Hematopoietic multipotent progenitor cell treated with erythropoietin and hydrocortisone succinate and interleukin-3 and kit ligand, for 6 days (in vitro differentiated cells): Measurements from ENCODE around the gene RNF146.
A peak's percentile ranks its signal among the peaks of the same experiment; 100 is the strongest.
"Not testable (repeated sequence)": the region's sequence is repeated elsewhere in the genome, so short reads cannot be mapped to it uniquely, and the experiment has no call there.

Experiments used
- DNase-seq: peaks from one replicate; pipeline ENCODE4 v3.0.0-alpha.2; 2015

The RNF146 gene

GRCh38 chr6:127266178-127266891 is at the start of gene RNF146:
RNF146 (plus strand) TSS chr6:127266864; CDS start chr6:127280339, 13,475 bp downstream.
- peak; percentile 91 for DNase-seq

- no peak for DNase-seq
Observed at GRCh38 chr6:127219869-127220268, 46.8 kb upstream of the RNF146 start.

GRCh38 chr6:127221201-127221600 is 45.5 kb upstream of the RNF146 start:
- no peak for DNase-seq

- DNase-seq, result no peak
Observed at GRCh38 chr6:127222418-127222817, 44.2 kb upstream of the RNF146 start.

- no peak for DNase-seq
Observed at GRCh38 chr6:127225497-127225896, 41.2 kb upstream of the RNF146 start.

- DNase-seq, result not testable (repeated sequence)
Observed at GRCh38 chr6:127233819-127234218, 32.8 kb upstream of the RNF146 start.

- DNase-seq, result no peak
Observed at GRCh38 chr6:127243501-127243900, 23.2 kb upstream of the RNF146 start.

GRCh38 chr6:127247114-127248096 is 19.3 kb upstream of the RNF146 start:
- DNase-seq, result no peak

GRCh38 chr6:127249621-127250020 is 17.0 kb upstream of the RNF146 start:
- no peak for DNase-seq

GRCh38 chr6:127255286-127255685 is 11.4 kb upstream of the RNF146 start:
- no peak for DNase-seq

- DNase-seq, result no peak
Observed at GRCh38 chr6:127262896-127263295, 3.8 kb upstream of the RNF146 start.

- no peak for DNase-seq
Observed at GRCh38 chr6:127263481-127263880, 3.2 kb upstream of the RNF146 start.

GRCh38 chr6:127266892-127267645 is 405 bp downstream of the RNF146 start:
- peak; percentile 74 for DNase-seq

- DNase-seq, result peak; percentile 55
Observed at GRCh38 chr6:127267646-127268625, 1.3 kb downstream of the RNF146 start.

- no peak for DNase-seq
Observed at GRCh38 chr6:127272576-127272975, 5.9 kb downstream of the RNF146 start.

GRCh38 chr6:127273499-127273898 is 6.8 kb downstream of the RNF146 start:
- no peak for DNase-seq

- DNase-seq, result peak; percentile 42
Observed at GRCh38 chr6:127276331-127276730, 9.7 kb downstream of the RNF146 start.

GRCh38 chr6:127277878-127278843 is 11.5 kb downstream of the RNF146 start:
- DNase-seq, result no peak

GRCh38 chr6:127279815-127280214 is 13.2 kb downstream of the RNF146 start:
- no peak for DNase-seq

- no peak for DNase-seq
Observed at GRCh38 chr6:127282184-127282583, 15.5 kb downstream of the RNF146 start.

- no peak for DNase-seq
Observed at GRCh38 chr6:127288705-127289104, 22.0 kb downstream of the RNF146 start.
